Stimulated activated effector memory CD8-positive, alpha-beta T cell treated with anti-CD3 and anti-CD28 coated beads, Interleukin-12 subunit alpha, Interleukin-12 subunit beta, amount 100 ng/mL, for 72 hours (primary cell): ENCODE results near the gene SERPINF2.
A peak's percentile ranks its signal among the peaks of the same experiment; 100 is the strongest.
"Not testable (repeated sequence)": the region's sequence is repeated elsewhere in the genome, so short reads cannot be mapped to it uniquely, and the experiment has no call there.

Experiments used
- ATAC-seq: fragments of 150-1000 bp; cut with Tn5 transposase; 2 replicates; pipeline ENCODE4 v1.10.0; 2021
- DNase-seq, 2 donors: peaks; one replicate each; pipeline ENCODE4 v3.0.0; 2021 to 2022; ENCODE audit warnings: low spot score in 2 of 2
- H3K27ac Mint-ChIP-seq: one replicate; pipeline ENCODE4 v1.8.0; 2022; ENCODE audit warnings: mild to moderate bottlenecking, mixed read lengths
- H3K36me3 Mint-ChIP-seq: one replicate; pipeline ENCODE4 v1.8.0; 2022; ENCODE audit warnings: mild to moderate bottlenecking, mixed read lengths
- H3K4me1 Mint-ChIP-seq: one replicate; pipeline ENCODE4 v1.8.0; 2022; ENCODE audit warnings: mixed read lengths
- H3K4me3 Mint-ChIP-seq: one replicate; pipeline ENCODE4 v1.8.0; 2022; ENCODE audit warnings: mild to moderate bottlenecking, mixed read lengths
- H3K9me3 Mint-ChIP-seq: one replicate; pipeline ENCODE4 v1.8.0; 2022; ENCODE audit warnings: mixed read lengths

Gene SERPINF2

GRCh38 chr17:1737531-1738291 lies 5.0 kb upstream of the SERPINF2 start:
- Mint-ChIP-seq H3K27ac (peak overlapping the region; percentile 73), H3K9me3 (no peaks in the 10 kb centered on the region), H3K4me3 (no peak overlapping the region), H3K4me1 (peaks cover 12% of the 10 kb centered on the region), H3K36me3 (peaks cover 6% of the 10 kb centered on the region)
- ATAC-seq (no peak), DNase-seq (no peak)

GRCh38 chr17:1741899-1742298 lies 772 bp upstream of the SERPINF2 start:
- H3K36me3 Mint-ChIP-seq, ATAC-seq, H3K4me1 Mint-ChIP-seq, DNase-seq, H3K9me3 Mint-ChIP-seq, H3K4me3 Mint-ChIP-seq: not testable (repeated sequence)
- H3K27ac Mint-ChIP-seq = peak overlapping the region; percentile 69

- Mint-ChIP-seq H3K4me1 (no peaks in the 10 kb centered on the region), H3K4me3 (no peak overlapping the region), H3K27ac (peak overlapping the region; percentile 69), H3K9me3 (no peaks in the 10 kb centered on the region), H3K36me3 (no peaks in the 10 kb centered on the region)
- ATAC-seq = no peak
- DNase-seq = no peak
Observed at GRCh38 chr17:1743088-1743439, 393 bp downstream of the SERPINF2 start.

- H3K4me1 Mint-ChIP-seq = no peaks in the 10 kb centered on the region
- no peak overlapping the region for H3K4me3 Mint-ChIP-seq
- DNase-seq (no peak), ATAC-seq (no peak)
- H3K9me3 Mint-ChIP-seq = no peaks in the 10 kb centered on the region
- no peaks in the 10 kb centered on the region for H3K36me3 Mint-ChIP-seq
- no peak overlapping the region for H3K27ac Mint-ChIP-seq
Observed at GRCh38 chr17:1744551-1745512, 2.2 kb downstream of the SERPINF2 start.

- Mint-ChIP-seq H3K36me3 (no peaks in the 10 kb centered on the region), H3K27ac (no peak overlapping the region), H3K9me3 (no peaks in the 10 kb centered on the region), H3K4me3 (no peak overlapping the region), H3K4me1 (no peaks in the 10 kb centered on the region)
- ATAC-seq (no peak), DNase-seq (no peak)
Observed at GRCh38 chr17:1745513-1746020, 2.9 kb downstream of the SERPINF2 start.

- no peaks in the 10 kb centered on the region for H3K9me3 Mint-ChIP-seq
- H3K4me3 Mint-ChIP-seq = no peak overlapping the region
- ATAC-seq (no peak), DNase-seq (no peak)
- no peaks in the 10 kb centered on the region for H3K4me1 Mint-ChIP-seq
- H3K27ac Mint-ChIP-seq = no peak overlapping the region
- H3K36me3 Mint-ChIP-seq = no peaks in the 10 kb centered on the region
Observed at GRCh38 chr17:1746975-1747543, 4.4 kb downstream of the SERPINF2 start.

- H3K4me3 Mint-ChIP-seq = no peak overlapping the region
- no peaks in the 10 kb centered on the region for H3K9me3 Mint-ChIP-seq
- H3K4me1 Mint-ChIP-seq = no peaks in the 10 kb centered on the region
- no peak for ATAC-seq
- no peak overlapping the region for H3K27ac Mint-ChIP-seq
- no peak for DNase-seq
- no peaks in the 10 kb centered on the region for H3K36me3 Mint-ChIP-seq
Observed at GRCh38 chr17:1750628-1751027, 8.0 kb downstream of the SERPINF2 start.

GRCh38 chr17:1752425-1753262 lies 10.0 kb downstream of the SERPINF2 start:
- Mint-ChIP-seq H3K27ac (no peak overlapping the region), H3K4me3 (no peak overlapping the region), H3K4me1 (no peaks in the 10 kb centered on the region), H3K9me3 (no peaks in the 10 kb centered on the region), H3K36me3 (peaks cover 6% of the 10 kb centered on the region)
- ATAC-seq = no peak
- no peak for DNase-seq

- H3K27ac Mint-ChIP-seq = no peak overlapping the region
- peaks cover 6% of the 10 kb centered on the region for H3K36me3 Mint-ChIP-seq
- no peak overlapping the region for H3K4me3 Mint-ChIP-seq
- no peaks in the 10 kb centered on the region for H3K4me1 Mint-ChIP-seq
- ATAC-seq (no peak), DNase-seq (no peak)
- no peaks in the 10 kb centered on the region for H3K9me3 Mint-ChIP-seq
Observed at GRCh38 chr17:1753767-1754429, 11.2 kb downstream of the SERPINF2 start.

- DNase-seq (no peak), ATAC-seq (no peak)
- no peaks in the 10 kb centered on the region for H3K9me3 Mint-ChIP-seq
- no peak overlapping the region for H3K4me3 Mint-ChIP-seq
- H3K4me1 Mint-ChIP-seq = no peaks in the 10 kb centered on the region
- H3K27ac Mint-ChIP-seq = no peak overlapping the region
- peaks cover 6% of the 10 kb centered on the region for H3K36me3 Mint-ChIP-seq
Observed at GRCh38 chr17:1754430-1755112, 11.9 kb downstream of the SERPINF2 start.

GRCh38 chr17:1755252-1755826 lies 12.7 kb downstream of the SERPINF2 start:
- Mint-ChIP-seq H3K36me3 (peaks cover 6% of the 10 kb centered on the region), H3K4me3 (no peak overlapping the region), H3K9me3 (no peaks in the 10 kb centered on the region), H3K27ac (no peak overlapping the region), H3K4me1 (no peaks in the 10 kb centered on the region)
- ATAC-seq = no peak
- no peak for DNase-seq

GRCh38 chr17:1755827-1756262 lies 13.2 kb downstream of the SERPINF2 start:
- ATAC-seq = no peak
- Mint-ChIP-seq H3K27ac (no peak overlapping the region), H3K9me3 (no peaks in the 10 kb centered on the region), H3K4me1 (no peaks in the 10 kb centered on the region), H3K4me3 (no peak overlapping the region), H3K36me3 (peaks cover 6% of the 10 kb centered on the region)
- DNase-seq = no peak

- Mint-ChIP-seq H3K4me3 (no peak overlapping the region), H3K4me1 (peaks cover 21% of the 10 kb centered on the region), H3K36me3 (peaks cover 6% of the 10 kb centered on the region), H3K27ac (no peak overlapping the region), H3K9me3 (no peaks in the 10 kb centered on the region)
- no peak for DNase-seq
- ATAC-seq = no peak
Observed at GRCh38 chr17:1758807-1759206, 16.1 kb downstream of the SERPINF2 start.
